Measurements from ENCODE around the gene PI16. TPM values are rescaled to one million over a fixed set of nuclear protein-coding genes. Genes with fewer than 3 reads are reported as not detected.
A peak's percentile ranks its signal among the peaks of the same experiment; 100 is the strongest.
"Not testable (repeated sequence)": the region's sequence is repeated elsewhere in the genome, so short reads cannot be mapped to it uniquely, and the experiment has no call there.

Gene PI16
- polyA plus RNA-seq, 1 of the 3 experiments (the other 2 are of a cell fraction) = 0.02 TPM

DNA sequence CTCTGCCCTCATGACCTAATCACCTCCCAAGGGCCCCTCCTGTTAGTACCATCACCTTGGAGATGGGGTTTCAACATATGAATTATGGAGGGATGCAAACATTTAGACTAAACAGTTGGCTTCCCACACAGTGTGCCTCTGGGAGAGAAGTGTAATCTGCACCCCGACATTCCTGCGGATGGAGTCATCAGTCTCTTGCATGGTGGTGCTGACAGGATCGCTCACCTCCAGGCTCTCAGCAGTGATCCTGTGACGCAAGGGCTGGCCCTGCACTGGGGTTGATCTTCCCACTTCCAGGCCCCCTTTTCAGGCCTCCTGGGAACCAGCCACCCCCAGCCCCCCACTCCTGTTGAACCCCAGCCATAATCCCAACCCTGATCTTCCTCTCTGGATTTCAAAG lies 16.0 kb upstream of the PI16 start:
- peaks cover 0 to 8% of the 10 kb centered on the region in 2 experiments; a peak in 1 of 4 replicates for H3K4me1 ChIP-seq (ENCODE audit: control insufficient read depth in 1 of 2, insufficient read depth in 2 of 2, low read depth in 1 of 2, low read length in 1 of 2)
- H3K27ac ChIP-seq (ENCODE audit: low read depth in 2 of 2, low read length in 1 of 2) = no peak overlapping the region
- no peak overlapping the region for H3K4me2 ChIP-seq
- no peaks in the 10 kb centered on the region for H3K27me3 ChIP-seq (ENCODE audit: insufficient read depth)
- no peaks in the 10 kb centered on the region for H3K9me2 ChIP-seq
- H2AFZ ChIP-seq (ENCODE audit: low read depth) = no peak overlapping the region
- H3K36me3 ChIP-seq (replicated peaks in 1 of 2; ENCODE audit: control insufficient read depth in 1 of 2, insufficient read depth in 2 of 2, low read length in 1 of 2) = no peaks in the 10 kb centered on the region
- 72% methylated on average over 4 of the region's 4 CpGs for WGBS (ENCODE audit: low lambda C conversion rate)
- TF ChIP-seq SMC3 (IDR thresholded peaks at IDR 0.05; ENCODE audit: low read depth, low read length) (no peak), FOSL2 (IDR thresholded peaks at IDR 0.05; ENCODE audit: borderline replicate concordance, low read depth) (peak; percentile 38; the same call in 1 of the 2 replicates)
- TF ChIP-seq, protein P1, sequence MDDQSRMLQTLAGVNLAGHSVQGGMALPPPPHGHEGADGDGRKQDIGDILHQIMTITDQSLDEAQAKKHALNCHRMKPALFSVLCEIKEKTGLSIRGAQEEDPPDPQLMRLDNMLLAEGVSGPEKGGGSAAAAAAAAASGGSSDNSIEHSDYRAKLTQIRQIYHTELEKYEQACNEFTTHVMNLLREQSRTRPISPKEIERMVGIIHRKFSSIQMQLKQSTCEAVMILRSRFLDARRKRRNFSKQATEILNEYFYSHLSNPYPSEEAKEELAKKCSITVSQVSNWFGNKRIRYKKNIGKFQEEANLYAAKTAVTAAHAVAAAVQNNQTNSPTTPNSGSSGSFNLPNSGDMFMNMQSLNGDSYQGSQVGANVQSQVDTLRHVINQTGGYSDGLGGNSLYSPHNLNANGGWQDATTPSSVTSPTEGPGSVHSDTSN (IDR thresholded peaks at IDR 0.05) = peak; percentile 51
- H4K20me1 ChIP-seq (ENCODE audit: insufficient read depth) = no peaks in the 10 kb centered on the region
- no peak overlapping the region for H3K9ac ChIP-seq
- ChIA-PET POLR2A (no interaction called here), CTCF (interaction anchor here (3.5 kb wide), 1 partner anchor 80 kb away, joined by 15 read pairs; no protein-coding TSS in a partner anchor)
- DNase-seq = no peak
- H3K79me2 ChIP-seq (ENCODE audit: insufficient read depth) = no peaks in the 10 kb centered on the region
- peaks cover 5% of the 10 kb centered on the region for H3F3A ChIP-seq (replicated peaks; ENCODE audit: insufficient read depth)
- H3K9me3 ChIP-seq = no peaks in the 10 kb centered on the region
- no peak overlapping the region for H3K4me3 ChIP-seq (ENCODE audit: low read depth in 2 of 2, low read length in 1 of 2)

GRCh38 chr6:36939005-36939404 lies 15.5 kb upstream of the PI16 start:
- H3K79me2 ChIP-seq (ENCODE audit: insufficient read depth); H3K27ac ChIP-seq (ENCODE audit: low read depth in 2 of 2, low read length in 1 of 2); H4K20me1 ChIP-seq (ENCODE audit: insufficient read depth); DNase-seq; H3K4me2 ChIP-seq; H3K4me3 ChIP-seq (ENCODE audit: low read depth in 2 of 2, low read length in 1 of 2); H3K9me2 ChIP-seq; H3K4me1 ChIP-seq (ENCODE audit: control insufficient read depth in 1 of 2, insufficient read depth in 2 of 2, low read depth in 1 of 2, low read length in 1 of 2); H3K9ac ChIP-seq; H3K9me3 ChIP-seq; H3F3A ChIP-seq (replicated peaks; ENCODE audit: insufficient read depth); H3K36me3 ChIP-seq (replicated peaks in 1 of 2; ENCODE audit: control insufficient read depth in 1 of 2, insufficient read depth in 2 of 2, low read length in 1 of 2); POLR2A ChIA-PET; H3K27me3 ChIP-seq (ENCODE audit: insufficient read depth); CTCF ChIA-PET; H2AFZ ChIP-seq (ENCODE audit: low read depth): not testable (repeated sequence)
- WGBS (ENCODE audit: low lambda C conversion rate) = 97% methylated on average over 5 of the region's 5 CpGs

DNA sequence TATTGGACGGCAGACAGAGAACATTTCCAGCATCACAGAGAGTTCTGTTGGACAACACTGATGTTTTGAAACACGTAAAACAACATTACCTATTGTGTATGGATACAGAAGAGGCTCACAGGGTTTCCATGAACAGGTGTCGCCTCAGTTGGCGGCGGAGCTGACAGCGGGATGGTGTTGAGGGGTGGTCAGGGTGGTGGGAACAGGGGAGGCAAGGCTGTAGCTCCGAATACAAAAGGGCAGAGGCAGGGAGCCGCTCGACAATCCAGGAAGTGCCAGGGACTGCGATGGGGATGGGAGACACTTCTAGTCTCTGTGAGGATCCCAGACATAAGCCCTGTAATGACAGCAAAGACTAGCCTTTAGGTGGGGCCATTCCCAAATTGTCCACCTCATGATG lies 14.5 kb upstream of the PI16 start:
- no peaks in the 10 kb centered on the region for H4K20me1 ChIP-seq (ENCODE audit: insufficient read depth)
- peaks cover 0 to 8% of the 10 kb centered on the region in 2 experiments; a peak in 1 of 4 replicates for H3K4me1 ChIP-seq (ENCODE audit: control insufficient read depth in 1 of 2, insufficient read depth in 2 of 2, low read depth in 1 of 2, low read length in 1 of 2)
- no peak overlapping the region for H3K4me3 ChIP-seq (ENCODE audit: low read depth in 2 of 2, low read length in 1 of 2)
- H3K9ac ChIP-seq = no peak overlapping the region
- no peaks in the 10 kb centered on the region for H3K27me3 ChIP-seq (ENCODE audit: insufficient read depth)
- TF ChIP-seq MAX (IDR thresholded peaks at IDR 0.05; ENCODE audit: low read depth) (no peak), TAF1 (IDR thresholded peaks at IDR 0.05; ENCODE audit: borderline replicate concordance, low read depth, low read length) (no peak), ELF1 (IDR thresholded peaks at IDR 0.05) (no peak), NFIC (IDR thresholded peaks at IDR 0.05; ENCODE audit: borderline replicate concordance) (no peak), POLR2AphosphoS5 (IDR thresholded peaks at IDR 0.05; ENCODE audit: low read depth, low read length) (no peak), EP300 (IDR thresholded peaks at IDR 0.05; ENCODE audit: borderline replicate concordance in 1 of 2, low read depth in 1 of 2, low read length in 1 of 2) (no peak), REST (IDR thresholded peaks at IDR 0.05; ENCODE audit: low read depth, low read length) (no peak)
- no peak overlapping the region for H3K4me2 ChIP-seq
- H3K36me3 ChIP-seq (replicated peaks in 1 of 2; ENCODE audit: control insufficient read depth in 1 of 2, insufficient read depth in 2 of 2, low read length in 1 of 2) = no peaks in the 10 kb centered on the region
- H3F3A ChIP-seq (replicated peaks; ENCODE audit: insufficient read depth) = no peaks in the 10 kb centered on the region
- no peak overlapping the region for H3K27ac ChIP-seq (ENCODE audit: low read depth in 2 of 2, low read length in 1 of 2)
- no peaks in the 10 kb centered on the region for H3K9me2 ChIP-seq
- no peaks in the 10 kb centered on the region for H3K9me3 ChIP-seq
- ChIA-PET POLR2A (no interaction called here), CTCF (interaction anchor here (0.8 kb wide), 1 partner anchor 78 kb away, joined by 3 read pairs; no protein-coding TSS in a partner anchor)
- no peaks in the 10 kb centered on the region for H3K79me2 ChIP-seq (ENCODE audit: insufficient read depth)
- H2AFZ ChIP-seq (ENCODE audit: low read depth) = no peak overlapping the region
- WGBS (ENCODE audit: low lambda C conversion rate) = 79% methylated on average over 10 of the region's 10 CpGs
- no peak for DNase-seq

- 94% methylated on average over 2 of the region's 40 CpGs for WGBS (ENCODE audit: low lambda C conversion rate)
- H3K9me2 ChIP-seq; DNase-seq; H3F3A ChIP-seq (replicated peaks; ENCODE audit: insufficient read depth); H3K4me3 ChIP-seq (ENCODE audit: low read depth in 2 of 2, low read length in 1 of 2); H3K9ac ChIP-seq; CTCF ChIA-PET; H2AFZ ChIP-seq (ENCODE audit: low read depth); H3K27me3 ChIP-seq (ENCODE audit: insufficient read depth); H4K20me1 ChIP-seq (ENCODE audit: insufficient read depth); H3K36me3 ChIP-seq (replicated peaks in 1 of 2; ENCODE audit: control insufficient read depth in 1 of 2, insufficient read depth in 2 of 2, low read length in 1 of 2); H3K4me2 ChIP-seq; H3K4me1 ChIP-seq (ENCODE audit: control insufficient read depth in 1 of 2, insufficient read depth in 2 of 2, low read depth in 1 of 2, low read length in 1 of 2); H3K27ac ChIP-seq (ENCODE audit: low read depth in 2 of 2, low read length in 1 of 2); H3K79me2 ChIP-seq (ENCODE audit: insufficient read depth); POLR2A ChIA-PET; H3K9me3 ChIP-seq: not testable (repeated sequence)
Measured at GRCh38 chr6:36941561-36941960, 13.0 kb upstream of the PI16 start.
